ENCODE data around the gene CECR2.

DNA sequence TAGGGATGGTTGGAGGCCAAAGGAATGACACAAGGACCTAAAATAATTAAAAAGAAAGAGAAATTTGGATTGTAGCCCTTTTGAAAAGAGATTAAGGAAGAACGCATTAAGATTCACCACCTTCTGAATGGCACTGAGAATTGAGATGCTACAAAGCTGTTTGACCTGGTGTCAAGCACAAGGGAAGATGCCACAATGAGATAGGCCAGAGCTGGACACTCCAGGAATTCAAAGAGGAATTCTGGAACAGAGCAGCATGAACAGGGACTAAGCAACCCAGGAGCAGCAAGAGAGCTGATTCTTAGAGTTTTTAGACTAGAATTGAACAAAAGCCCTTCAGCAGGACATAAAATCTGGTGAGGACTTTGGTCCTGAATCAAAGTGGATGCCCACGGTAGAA, 11.6 kb upstream of the CECR2 start:
- TF ChIP-seq, protein P1, sequence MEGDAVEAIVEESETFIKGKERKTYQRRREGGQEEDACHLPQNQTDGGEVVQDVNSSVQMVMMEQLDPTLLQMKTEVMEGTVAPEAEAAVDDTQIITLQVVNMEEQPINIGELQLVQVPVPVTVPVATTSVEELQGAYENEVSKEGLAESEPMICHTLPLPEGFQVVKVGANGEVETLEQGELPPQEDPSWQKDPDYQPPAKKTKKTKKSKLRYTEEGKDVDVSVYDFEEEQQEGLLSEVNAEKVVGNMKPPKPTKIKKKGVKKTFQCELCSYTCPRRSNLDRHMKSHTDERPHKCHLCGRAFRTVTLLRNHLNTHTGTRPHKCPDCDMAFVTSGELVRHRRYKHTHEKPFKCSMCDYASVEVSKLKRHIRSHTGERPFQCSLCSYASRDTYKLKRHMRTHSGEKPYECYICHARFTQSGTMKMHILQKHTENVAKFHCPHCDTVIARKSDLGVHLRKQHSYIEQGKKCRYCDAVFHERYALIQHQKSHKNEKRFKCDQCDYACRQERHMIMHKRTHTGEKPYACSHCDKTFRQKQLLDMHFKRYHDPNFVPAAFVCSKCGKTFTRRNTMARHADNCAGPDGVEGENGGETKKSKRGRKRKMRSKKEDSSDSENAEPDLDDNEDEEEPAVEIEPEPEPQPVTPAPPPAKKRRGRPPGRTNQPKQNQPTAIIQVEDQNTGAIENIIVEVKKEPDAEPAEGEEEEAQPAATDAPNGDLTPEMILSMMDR (conservative IDR thresholded peaks at IDR 0.05; ENCODE audit: low read depth, low read length), result no peak
- no peak for TF ChIP-seq EZH2 (IDR thresholded peaks at IDR 0.05; ENCODE audit: borderline replicate concordance, low read depth, low read length, poor library complexity, severe bottlenecking)

Measured in A673 (cell line).